Prostate gland (tissue), 2 donors: ENCODE measurements around the gene ATG101.

Experiments used
- CTCF ChIP-seq, 4 experiments: fragments of 200-600 bp in 2 of 4; fragments of 450-650 bp in 2 of 4; sonication (generic) in 2 of 4; IDR thresholded peaks; 1 replicate in 3 of 4; 2 replicates in 1 of 4; pipeline ENCODE4 v1.5.1; 2016 to 2019; ENCODE audit warnings: antibody characterized with exemption in 4 of 4, mild to moderate bottlenecking in 2 of 4, moderate library complexity in 2 of 4
- POLR2A ChIP-seq: fragments of 450-650 bp; IDR thresholded peaks from one replicate; pipeline ENCODE4 v1.6.1; 2016; ENCODE audit warnings: antibody characterized with exemption, mild to moderate bottlenecking
- POLR2AphosphoS5 ChIP-seq: sonication (generic); formaldehyde crosslinking; IDR thresholded peaks from one replicate; pipeline ENCODE4 v1.6.1; 2017; ENCODE audit warnings: antibody characterized with exemption

GRCh38 chr12:52029685-52030084 is 40.1 kb upstream of the ATG101 start:
- peak; percentile 36 for TF ChIP-seq POLR2AphosphoS5
- no peak for TF ChIP-seq CTCF (IDR thresholded peaks at IDR 0.05)
- no peak for TF ChIP-seq POLR2A
